Keratinocyte (primary cell): ENCODE data around the gene TBC1D19.

Source experiments
- CTCF ChIP-seq, 3 experiments: IDR thresholded peaks in 1 of 3; conservative IDR thresholded peaks in 1 of 3; optimal IDR thresholded peaks in 1 of 3; 2 replicates in 2 of 3; 3 replicates in 1 of 3; pipeline versions ENCODE3 to v1.5.1; 2011; ENCODE audit warnings: low read length in 3 of 3, mild to moderate bottlenecking in 3 of 3, moderate library complexity in 2 of 3, control low read depth in 1 of 3, inconsistent platforms in 1 of 3; ENCODE audit not compliant: insufficient read depth in 2 of 3; ENCODE audit errors: extremely low read depth in 1 of 3
- EZH2 ChIP-seq: IDR thresholded peaks from one replicate; pipeline ENCODE4 v1.6.1; 2012; ENCODE audit warnings: inconsistent platforms, mild to moderate bottlenecking, low read length, moderate library complexity

DNA sequence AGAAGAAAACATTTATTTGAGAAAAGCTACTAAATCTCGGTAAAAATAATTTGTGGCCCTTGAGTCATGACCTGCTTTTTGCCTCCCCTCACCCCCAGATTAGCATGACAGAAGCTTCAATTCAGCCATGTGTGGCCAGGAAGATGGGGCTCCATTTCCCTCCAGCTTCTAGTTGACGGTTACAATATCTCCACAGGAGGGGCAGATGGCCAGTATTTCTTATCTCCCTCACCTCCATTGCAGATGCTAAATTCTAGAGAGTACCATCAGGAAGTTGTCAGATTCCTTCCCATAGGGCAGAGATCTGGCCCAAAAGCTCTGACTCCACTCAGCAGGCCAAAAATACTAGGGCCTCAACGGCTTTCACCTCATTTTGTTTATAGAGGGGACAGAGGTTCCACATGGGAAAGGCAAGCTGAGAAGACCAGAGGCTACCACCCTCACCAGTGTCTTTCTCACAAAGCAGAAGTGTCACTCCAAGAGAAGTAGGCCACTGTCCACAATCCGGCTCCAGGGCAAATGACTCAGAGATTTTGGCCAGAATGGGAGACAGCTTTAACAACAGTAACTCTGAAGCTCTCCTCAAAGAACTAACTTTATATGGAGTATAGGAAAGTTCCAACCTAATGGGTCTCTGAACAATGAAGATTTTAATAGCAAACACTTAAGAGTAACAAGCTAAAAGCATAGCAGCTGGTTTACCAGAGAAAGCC, 108.3 kb downstream of the TBC1D19 start:
- TF ChIP-seq CTCF (optimal IDR thresholded peaks at IDR 0.05 in 1 of 3, IDR thresholded peaks at IDR 0.05 in 1 of 3, conservative IDR thresholded peaks at IDR 0.05 in 1 of 3; ENCODE audit: extremely low read depth in 1 of 3, insufficient read depth in 2 of 3, low read length in 3 of 3) (no peak), EZH2 (no peak)
